ENCODE measurements around the gene CLEC9A.

Gene CLEC9A

GRCh38 chr12:10094646-10095395 lies 64.3 kb downstream of the CLEC9A start:
- TF ChIP-seq, protein P1, sequence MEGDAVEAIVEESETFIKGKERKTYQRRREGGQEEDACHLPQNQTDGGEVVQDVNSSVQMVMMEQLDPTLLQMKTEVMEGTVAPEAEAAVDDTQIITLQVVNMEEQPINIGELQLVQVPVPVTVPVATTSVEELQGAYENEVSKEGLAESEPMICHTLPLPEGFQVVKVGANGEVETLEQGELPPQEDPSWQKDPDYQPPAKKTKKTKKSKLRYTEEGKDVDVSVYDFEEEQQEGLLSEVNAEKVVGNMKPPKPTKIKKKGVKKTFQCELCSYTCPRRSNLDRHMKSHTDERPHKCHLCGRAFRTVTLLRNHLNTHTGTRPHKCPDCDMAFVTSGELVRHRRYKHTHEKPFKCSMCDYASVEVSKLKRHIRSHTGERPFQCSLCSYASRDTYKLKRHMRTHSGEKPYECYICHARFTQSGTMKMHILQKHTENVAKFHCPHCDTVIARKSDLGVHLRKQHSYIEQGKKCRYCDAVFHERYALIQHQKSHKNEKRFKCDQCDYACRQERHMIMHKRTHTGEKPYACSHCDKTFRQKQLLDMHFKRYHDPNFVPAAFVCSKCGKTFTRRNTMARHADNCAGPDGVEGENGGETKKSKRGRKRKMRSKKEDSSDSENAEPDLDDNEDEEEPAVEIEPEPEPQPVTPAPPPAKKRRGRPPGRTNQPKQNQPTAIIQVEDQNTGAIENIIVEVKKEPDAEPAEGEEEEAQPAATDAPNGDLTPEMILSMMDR (IDR thresholded peaks at IDR 0.05; ENCODE audit: insufficient read depth, low read length, missing control alignments): no peak
- POLR2A ChIA-PET: no interaction called here
- CTCF ChIA-PET: no interaction called here
- H3K4me3 ChIP-seq (ENCODE audit: low read depth, low read length): no peak overlapping the region
- DNase-seq (ENCODE audit: low read depth, low spot score): no peak

- ChIA-PET POLR2A (no interaction called here), CTCF (no interaction called here)
- TF ChIP-seq, protein P1 (IDR thresholded peaks at IDR 0.05; ENCODE audit: insufficient read depth, low read length, missing control alignments): no peak
These were observed 65.5 kb downstream of the CLEC9A start for GRCh38 chr12:10095971-10096370.

DNA sequence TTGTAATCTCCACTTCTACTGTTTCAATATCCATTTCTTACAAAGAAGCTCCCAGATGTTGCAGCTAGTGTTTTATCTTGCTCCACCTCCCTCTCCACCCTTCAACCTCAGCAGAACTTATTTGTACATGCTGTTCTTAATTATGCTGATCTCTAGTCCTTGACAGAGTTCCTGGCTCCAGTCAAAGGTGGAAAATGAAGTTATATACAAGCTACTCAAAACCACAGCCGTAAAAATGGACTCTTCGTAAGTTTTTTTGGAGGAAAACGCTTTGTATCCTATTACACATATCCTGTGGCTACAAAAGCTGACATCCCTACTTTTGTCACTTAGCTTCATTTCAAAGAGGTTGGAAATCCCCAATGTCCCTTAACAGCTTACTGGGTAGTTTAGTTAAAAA lies 67.0 kb downstream of the CLEC9A start:
- no peak for DNase-seq (ENCODE audit: low read depth, low spot score)
- POLR2A ChIA-PET: no interaction called here

More at GRCh38 chr12:10095971-10096370, 65.5 kb downstream of the CLEC9A start:
- H3K4me3 ChIP-seq (ENCODE audit: low read depth, low read length): no peak overlapping the region
- no peak for DNase-seq (ENCODE audit: low read depth, low spot score)

GRCh38 chr12:10098791-10099190 lies 68.3 kb downstream of the CLEC9A start, which contains the start of gene CLEC1A:
Gene CLEC1A, minus strand, starts transcription at chr12:10098985. Its CDS starts 63 bp downstream, at chr12:10098922.
- DNase-seq (ENCODE audit: low read depth, low spot score): no peak
- CTCF ChIA-PET: no interaction called here
- POLR2A ChIA-PET: no interaction called here
- TF ChIP-seq, protein P1 (IDR thresholded peaks at IDR 0.05; ENCODE audit: insufficient read depth, low read length, missing control alignments): no peak
- H3K4me3 ChIP-seq (ENCODE audit: low read depth, low read length): no peak within 1 kb of the TSS

More for the DNA sequence above, 67.0 kb downstream of the CLEC9A start:
- TF ChIP-seq, protein P1 (IDR thresholded peaks at IDR 0.05; ENCODE audit: insufficient read depth, low read length, missing control alignments): no peak
- CTCF ChIA-PET: no interaction called here
- H3K4me3 ChIP-seq (ENCODE audit: low read depth, low read length): no peak overlapping the region

DNA sequence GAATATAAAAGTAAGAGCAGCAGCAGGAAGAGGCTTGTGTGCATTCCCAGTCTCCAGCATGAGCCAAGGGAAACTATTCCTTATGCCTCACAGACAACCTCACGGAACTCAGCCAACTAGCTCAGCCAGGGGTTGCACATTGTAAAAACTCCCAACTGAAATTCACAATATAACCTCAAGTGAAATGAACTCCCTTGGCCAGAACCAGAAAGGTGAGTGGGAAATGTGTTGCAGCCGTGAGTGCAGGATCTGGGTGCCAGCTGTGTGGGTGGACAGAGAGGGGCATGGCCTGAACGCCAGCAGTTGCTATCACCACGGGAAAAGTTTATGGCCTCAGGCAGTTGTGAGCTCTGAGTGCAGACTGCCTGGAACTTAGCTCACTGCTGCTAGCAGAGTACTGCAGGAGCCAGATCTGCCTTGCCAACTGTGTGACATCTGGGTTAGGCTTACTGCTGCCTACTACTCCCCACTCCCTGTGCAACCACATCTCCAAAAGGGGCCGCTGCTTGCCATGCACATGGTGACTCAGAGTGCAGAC lies 70.6 kb downstream of the CLEC9A start:
- ChIA-PET CTCF (interaction anchor here (0.7 to 1.0 kb wide), 3 partner anchors 23 to 102 kb away, joined by 3 read pairs; no protein-coding TSS in a partner anchor), POLR2A (no interaction called here)
- H3K4me3 ChIP-seq (ENCODE audit: low read depth, low read length): peak overlapping the region; percentile 10; the same call in 1 of the 2 replicates
- peak; percentile 16 for DNase-seq (ENCODE audit: low read depth, low spot score)
- TF ChIP-seq, protein P1 (IDR thresholded peaks at IDR 0.05; ENCODE audit: insufficient read depth, low read length, missing control alignments): no peak

- TF ChIP-seq, protein P1 (IDR thresholded peaks at IDR 0.05; ENCODE audit: insufficient read depth, low read length, missing control alignments): no peak
- ChIA-PET POLR2A (no interaction called here), CTCF (interaction anchor here (0.8 to 1.0 kb wide), 2 partner anchors 51 to 92 kb away, joined by 3 read pairs; no protein-coding TSS in a partner anchor)
- H3K4me3 ChIP-seq (ENCODE audit: low read depth, low read length): no peak overlapping the region
- no peak for DNase-seq (ENCODE audit: low read depth, low spot score)
These were observed 71.3 kb downstream of the CLEC9A start for GRCh38 chr12:10101648-10102220.

Measured in AG04449 (cell line).